Stimulated activated CD4-positive, alpha-beta T cell treated with anti-CD3 and anti-CD28 coated beads, Interleukin-4, amount 100 ng/mL, for 48 hours (primary cell): ENCODE results near the gene UGT1A5.
"Not testable (repeated sequence)": the region's sequence is repeated elsewhere in the genome, so short reads cannot be mapped to it uniquely, and the experiment has no call there.

Experiments
- DNase-seq, 2 donors: peaks; one replicate each; pipeline ENCODE4 v3.0.0-alpha.2; 2020; ENCODE audit warnings: low read depth in 2 of 2

UGT1A5 gene

GRCh38 chr2:233745838-233746237 lies 33.1 kb downstream of the UGT1A5 start:
- DNase-seq = not testable (repeated sequence)

DNA sequence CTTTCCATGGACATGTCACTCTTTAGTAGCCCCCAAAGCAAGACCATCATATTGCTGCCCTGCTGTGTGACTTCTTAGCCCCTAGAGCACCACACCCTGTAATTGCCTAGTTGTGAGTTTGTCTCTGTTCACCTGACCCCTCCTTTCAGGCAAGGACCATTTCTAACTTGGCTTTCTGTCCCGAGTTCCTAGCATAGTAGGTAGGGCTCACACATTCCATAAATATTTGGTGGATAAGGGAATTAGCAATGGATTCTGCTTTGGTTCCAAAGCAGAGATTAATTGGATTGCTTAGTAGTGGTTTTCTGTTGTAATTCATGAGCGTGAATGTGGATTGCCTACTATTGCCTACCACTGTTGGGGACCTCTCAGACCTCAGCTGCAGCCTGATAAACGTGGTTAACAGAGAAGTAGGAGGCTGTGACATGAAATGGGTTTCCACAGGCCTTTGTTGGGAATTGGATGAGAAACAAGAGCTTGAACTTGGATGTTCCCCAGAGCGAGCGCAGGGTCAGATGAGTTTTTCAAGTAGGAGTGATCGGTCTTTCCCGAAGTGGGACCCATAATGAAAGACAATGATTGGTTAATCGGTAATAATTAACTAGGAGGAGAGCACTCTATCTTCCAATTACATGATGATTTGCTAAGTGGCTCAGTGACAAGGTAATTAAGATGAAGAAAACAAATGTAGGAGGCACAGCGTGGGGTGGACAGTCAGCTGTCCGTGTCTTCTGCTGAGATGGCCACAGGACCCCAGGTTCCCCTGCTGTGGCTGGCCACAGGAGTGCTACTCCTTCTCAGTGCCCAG lies 34.0 kb downstream of the UGT1A5 start:
- DNase-seq = no peak

GRCh38 chr2:233747283-233747544 lies 34.5 kb downstream of the UGT1A5 start:
- no peak for DNase-seq

GRCh38 chr2:233750689-233751088 lies 38.0 kb downstream of the UGT1A5 start:
- not testable (repeated sequence) for DNase-seq

- not testable (repeated sequence) for DNase-seq
These were observed 38.7 kb downstream of the UGT1A5 start for GRCh38 chr2:233751212-233752009.

- no peak for DNase-seq
These were observed 42.3 kb downstream of the UGT1A5 start for GRCh38 chr2:233754872-233755611.

GRCh38 chr2:233756429-233757081 lies 43.8 kb downstream of the UGT1A5 start:
- DNase-seq = no peak

DNA sequence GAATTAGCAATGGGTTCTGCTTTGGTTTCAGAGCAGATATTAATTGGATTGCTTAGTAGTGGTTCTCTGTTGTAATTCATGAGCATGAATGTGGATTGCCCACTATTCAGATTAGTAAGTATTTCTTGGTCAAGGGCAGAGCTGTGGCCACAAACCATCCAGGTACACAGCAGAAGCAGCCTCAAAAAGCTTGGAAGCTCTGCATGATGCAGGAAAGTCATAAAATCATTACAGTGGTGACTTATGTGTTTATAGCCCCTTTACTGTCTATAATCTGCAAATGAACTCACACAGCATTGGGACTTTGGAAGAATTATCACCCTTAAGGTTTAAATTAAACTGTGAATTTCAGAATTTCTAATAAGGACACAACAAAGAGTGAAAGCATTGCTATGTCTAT lies 45.4 kb downstream of the UGT1A5 start:
- DNase-seq = no peak

- DNase-seq = no peak
These were observed 46.1 kb downstream of the UGT1A5 start for GRCh38 chr2:233758849-233759248.

DNA sequence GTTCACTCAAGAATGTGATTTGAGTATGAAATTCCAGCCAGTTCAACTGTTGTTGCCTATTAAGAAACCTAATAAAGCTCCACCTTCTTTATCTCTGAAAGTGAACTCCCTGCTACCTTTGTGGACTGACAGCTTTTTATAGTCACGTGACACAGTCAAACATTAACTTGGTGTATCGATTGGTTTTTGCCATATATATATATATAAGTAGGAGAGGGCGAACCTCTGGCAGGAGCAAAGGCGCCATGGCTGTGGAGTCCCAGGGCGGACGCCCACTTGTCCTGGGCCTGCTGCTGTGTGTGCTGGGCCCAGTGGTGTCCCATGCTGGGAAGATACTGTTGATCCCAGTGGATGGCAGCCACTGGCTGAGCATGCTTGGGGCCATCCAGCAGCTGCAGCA lies 47.3 kb downstream of the UGT1A5 start, which contains the start of gene UGT1A1:
UGT1A1 (plus strand) TSS at position 228 of the 400 bp plus-strand sequence; CDS start at position 246, 18 bp downstream.
- no peak for DNase-seq

DNA sequence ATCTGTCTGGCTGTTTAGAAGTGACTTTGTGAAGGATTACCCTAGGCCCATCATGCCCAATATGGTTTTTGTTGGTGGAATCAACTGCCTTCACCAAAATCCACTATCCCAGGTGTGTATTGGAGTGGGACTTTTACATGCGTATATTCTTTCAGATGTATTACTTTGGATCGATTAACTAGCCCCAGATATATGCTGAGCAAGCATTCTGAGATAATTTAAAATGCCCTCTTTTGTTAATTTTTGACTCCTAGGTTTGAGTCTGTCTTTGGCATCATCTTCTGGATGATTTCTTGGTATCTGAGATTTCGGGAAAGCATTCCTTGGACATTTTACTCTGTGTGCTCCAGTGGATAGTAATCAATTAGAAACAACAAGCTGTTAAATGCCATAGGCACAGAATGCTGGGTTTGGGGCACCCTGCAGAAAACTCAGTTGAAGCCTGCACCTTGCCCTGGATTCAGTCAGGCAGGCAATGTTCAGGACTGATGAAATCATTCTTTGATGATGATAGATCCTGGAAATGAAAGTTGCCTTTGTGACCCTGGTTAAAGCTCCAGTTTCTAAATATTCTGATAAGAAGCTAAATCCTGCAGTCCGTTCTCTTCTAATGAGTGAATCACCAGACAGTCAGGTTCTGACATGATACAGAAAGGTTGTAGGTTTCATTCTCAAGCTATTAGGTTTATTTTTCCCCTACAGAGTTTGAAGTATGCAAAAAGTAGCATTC lies 48.5 kb downstream of the UGT1A5 start:
- DNase-seq = no peak

- no peak for DNase-seq
These were observed 51.6 kb downstream of the UGT1A5 start for GRCh38 chr2:233764264-233764663.

- DNase-seq = no peak
These were observed 52.1 kb downstream of the UGT1A5 start for GRCh38 chr2:233764761-233765160.

GRCh38 chr2:233766416-233766815 lies 53.7 kb downstream of the UGT1A5 start:
- no peak for DNase-seq

- no peak for DNase-seq
These were observed 55.4 kb downstream of the UGT1A5 start for GRCh38 chr2:233768076-233768475.

- no peak for DNase-seq
These were observed 56.6 kb downstream of the UGT1A5 start for GRCh38 chr2:233769260-233769659.

DNA sequence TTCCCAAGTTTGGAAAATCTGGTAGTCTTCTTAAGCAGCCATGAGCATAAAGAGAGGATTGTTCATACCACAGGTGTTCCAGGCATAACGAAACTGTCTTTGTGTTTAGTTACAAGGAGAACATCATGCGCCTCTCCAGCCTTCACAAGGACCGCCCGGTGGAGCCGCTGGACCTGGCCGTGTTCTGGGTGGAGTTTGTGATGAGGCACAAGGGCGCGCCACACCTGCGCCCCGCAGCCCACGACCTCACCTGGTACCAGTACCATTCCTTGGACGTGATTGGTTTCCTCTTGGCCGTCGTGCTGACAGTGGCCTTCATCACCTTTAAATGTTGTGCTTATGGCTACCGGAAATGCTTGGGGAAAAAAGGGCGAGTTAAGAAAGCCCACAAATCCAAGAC lies 59.4 kb downstream of the UGT1A5 start:
- no peak for DNase-seq

- no peak for DNase-seq
These were observed 59.9 kb downstream of the UGT1A5 start for GRCh38 chr2:233772583-233772982.

DNA sequence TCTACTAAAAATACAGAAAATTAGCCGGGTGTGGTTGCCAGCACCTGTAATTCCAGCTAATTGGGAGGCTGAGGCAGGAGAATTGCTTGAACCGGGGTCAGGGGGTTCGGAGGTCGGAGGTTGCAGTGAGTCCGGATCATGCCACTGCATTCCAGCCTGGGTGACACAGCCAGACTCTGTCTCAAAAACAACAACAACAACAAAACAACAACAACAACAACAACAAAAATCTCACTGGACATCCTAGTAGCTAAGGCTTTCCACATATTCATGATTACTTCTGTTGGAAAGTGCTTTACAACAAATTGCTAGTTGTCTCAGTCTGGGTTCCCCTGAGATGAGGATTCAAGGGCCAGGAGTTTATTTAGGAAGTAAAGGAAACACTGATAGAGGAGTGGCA lies 61.1 kb downstream of the UGT1A5 start:
- no peak for DNase-seq

DNA sequence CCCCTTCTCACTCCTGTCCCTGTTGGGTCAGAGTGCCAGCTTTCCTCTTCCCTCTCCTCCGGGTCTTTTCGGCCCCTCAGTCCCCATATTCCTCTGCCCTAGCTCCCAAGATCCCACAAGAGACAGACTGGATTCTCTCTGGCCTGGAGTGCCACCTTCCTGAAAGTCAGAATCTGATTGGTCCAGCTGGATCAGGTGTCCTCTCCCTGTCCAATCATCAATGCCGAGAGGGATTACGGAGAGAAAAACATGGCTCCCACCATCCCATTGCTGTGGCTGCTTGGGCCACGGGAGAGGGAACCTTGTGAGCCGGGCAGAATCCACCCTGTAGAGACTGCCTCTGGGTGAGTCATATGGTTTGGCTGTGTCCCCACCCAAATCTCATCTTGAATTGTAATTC lies 62.7 kb downstream of the UGT1A5 start:
- no peak for DNase-seq

- DNase-seq = no peak
These were observed 65.3 kb downstream of the UGT1A5 start, which contains the start of gene MROH2A for GRCh38 chr2:233778030-233778429. TSS of gene MROH2A (plus strand) at chr2:233778330. CDS start at chr2:233779359, 1,029 bp downstream.
